Pancreas (tissue), 10 donors: Measurements from ENCODE around the gene PDE4B. TPM values are rescaled to one million over a fixed set of nuclear protein-coding genes. Genes with fewer than 3 reads are reported as not detected.

Experiments
- ATAC-seq, 4 donors: fragments of 200-7000 bp; cut with Tn5 transposase; one replicate each; pipeline versions ENCODE4 v1.8.0 to v1.9.1; 2020; ENCODE audit warnings: mild to moderate bottlenecking in 4 of 4, moderate library complexity in 4 of 4
- DNase-seq, 6 donors: peaks; one replicate each; pipeline ENCODE4 v3.0.0-alpha.2; 2020
- FAIRE-seq: peaks from 2 replicates; lab custom pipeline; 2012; peaks lifted over from hg19 to GRCh38; lab: Jason Lieb, UNC
- H3K27ac ChIP-seq, 4 donors: fragments of 200-600 bp; sonication (generic); 1 replicate in 3 of 4; 2 replicates in 1 of 4; pipeline versions ENCODE4 v1.5.0 to v1.8.0; 2020
- H3K27me3 ChIP-seq, 4 donors: fragments of 200-600 bp; one replicate each; pipeline ENCODE4 v1.8.0; 2021
- H3K36me3 ChIP-seq, 3 donors: fragments of 200-600 bp; sonication (generic) in 1 of 3; one replicate each; pipeline versions ENCODE4 v1.5.0 to v1.8.0; 2020 to 2021
- H3K4me1 ChIP-seq, 3 donors: fragments of 200-600 bp; one replicate each; pipeline ENCODE4 v1.8.0; 2021
- H3K4me3 ChIP-seq, 4 donors: fragments of 200-600 bp; sonication (generic) in 2 of 4; one replicate each; pipeline versions ENCODE4 v1.5.0 to v1.8.0; 2020 to 2021
- H3K9me3 ChIP-seq, 4 donors: fragments of 200-600 bp; one replicate each; pipeline ENCODE4 v1.8.0; 2021
- WGBS, 2 donors: extraction: QIAGEN DNeasy Blood & Tissue Kit; methylation state at CpG; one replicate each; pipeline ENCODE4 v1.1.7; 2013; 5-methylcytosine and 5-hydroxymethylcytosine counted together
- intact Hi-C, 3 donors: fragments of 100-400 bp; cut with DNase I; formaldehyde crosslinking; loops; one replicate each; pipeline versions ENCODE4 v1.11.1 to v1.14.2; 2022
- polyA plus RNA-seq, 2 donors: library from polyadenylated mRNA; stranded (reverse); fragments of 200-250 nt; gene quantifications; one replicate each; pipeline ENCODE4 v1.2.3, GENCODE V29; 2013
- total RNA-seq, 6 donors: library from RNA; stranded (reverse); fragmentation: NEBNext Ultra II Directional in 4 of 6; extraction: Animal tissue kit (Norgen Biotek cat#: 25700) in 4 of 6; gene quantifications; one replicate each; pipeline versions ENCODE4 v1.2.1 to v1.2.4, GENCODE V29; 2021 to 2023
- TF ChIP-seq, protein P1 (sequence below), 4 donors: fragments of 200-600 bp; sonication (generic) in 3 of 4; IDR thresholded peaks; one replicate each; pipeline versions ENCODE4 v1.5.0 to v1.8.0; 2021; ENCODE audit warnings: antibody characterized with exemption in 4 of 4
- donor health status: healthy with polysubstance abuse.
- donor health status: DM: no; HTN: no; CAD: no; lungs with moderate emphysema.
- donor health status: DM: no; HTN: no; CAD: no.
- donor health status: control.
- donor health status: control.
- donor health status: Bipolar disorder and iron deficiency.
- donor health status: DM: yes; HTN: yes; CAD: no.
- donor health status: DM: no; HTN: no; CAD: no.
- donor health status: DM: no; HTN: no; CAD: no.
- donor health status: DM: yes; HTN: yes; CAD: no.

The PDE4B gene
- total and polyA plus RNA-seq, 8 donors, result 0.23 to 3.7 (median 0.92) TPM

DNA sequence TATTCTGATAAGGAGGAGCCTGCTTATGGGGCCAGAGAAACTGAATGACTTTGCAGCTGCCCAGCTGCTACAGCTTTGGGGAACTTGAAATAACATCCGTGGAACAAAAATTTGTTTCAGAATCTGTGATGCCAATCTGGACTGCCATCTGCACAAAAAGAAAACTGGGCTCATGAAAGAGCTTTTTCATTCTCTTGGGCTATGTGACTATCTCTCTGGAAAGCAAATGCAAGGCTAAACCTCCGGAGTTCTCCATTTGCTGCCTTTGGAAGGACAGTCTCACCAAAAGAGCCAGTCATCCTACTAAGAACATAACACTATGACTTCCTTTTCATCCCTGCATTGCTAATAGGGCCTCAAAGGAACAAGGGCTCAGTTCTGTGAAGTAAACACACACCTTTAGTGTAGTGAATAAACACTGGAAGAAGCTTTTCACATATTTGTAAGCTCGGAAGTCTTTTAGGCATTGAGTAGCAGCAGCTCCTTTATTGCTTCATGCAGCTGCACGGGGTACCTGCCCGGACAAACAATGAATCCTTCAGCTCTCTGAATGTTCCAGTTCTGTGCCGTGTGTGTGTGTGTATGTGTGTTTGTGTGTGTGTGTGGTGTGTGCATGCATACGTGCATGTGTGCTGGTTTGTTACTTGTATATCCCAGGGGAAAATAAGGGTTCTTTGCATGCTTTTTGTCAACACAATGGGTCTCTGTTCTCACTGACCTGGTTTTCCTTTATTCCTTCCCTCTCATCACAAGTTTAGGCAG, 485.7 kb downstream of the PDE4B start:
- Histone ChIP-seq H3K27ac (no peak overlapping the region), H3K4me3 (no peak overlapping the region), H3K4me1 (peaks cover 0 to 3% (median 0%) of the 10 kb centered on the region in 3 donors), H3K27me3 (no peaks in the 10 kb centered on the region), H3K36me3 (no peaks in the 10 kb centered on the region), H3K9me3 (no peaks in the 10 kb centered on the region)
- intact Hi-C loops, result no loop called here
- no peak for FAIRE-seq
- no peak for DNase-seq
- 43 to 49% methylated on average over 7 of the region's 7 CpGs for WGBS, 2 donors
- ATAC-seq, result peak in 1 of 4 donors; percentile 28
- TF ChIP-seq, protein P1, sequence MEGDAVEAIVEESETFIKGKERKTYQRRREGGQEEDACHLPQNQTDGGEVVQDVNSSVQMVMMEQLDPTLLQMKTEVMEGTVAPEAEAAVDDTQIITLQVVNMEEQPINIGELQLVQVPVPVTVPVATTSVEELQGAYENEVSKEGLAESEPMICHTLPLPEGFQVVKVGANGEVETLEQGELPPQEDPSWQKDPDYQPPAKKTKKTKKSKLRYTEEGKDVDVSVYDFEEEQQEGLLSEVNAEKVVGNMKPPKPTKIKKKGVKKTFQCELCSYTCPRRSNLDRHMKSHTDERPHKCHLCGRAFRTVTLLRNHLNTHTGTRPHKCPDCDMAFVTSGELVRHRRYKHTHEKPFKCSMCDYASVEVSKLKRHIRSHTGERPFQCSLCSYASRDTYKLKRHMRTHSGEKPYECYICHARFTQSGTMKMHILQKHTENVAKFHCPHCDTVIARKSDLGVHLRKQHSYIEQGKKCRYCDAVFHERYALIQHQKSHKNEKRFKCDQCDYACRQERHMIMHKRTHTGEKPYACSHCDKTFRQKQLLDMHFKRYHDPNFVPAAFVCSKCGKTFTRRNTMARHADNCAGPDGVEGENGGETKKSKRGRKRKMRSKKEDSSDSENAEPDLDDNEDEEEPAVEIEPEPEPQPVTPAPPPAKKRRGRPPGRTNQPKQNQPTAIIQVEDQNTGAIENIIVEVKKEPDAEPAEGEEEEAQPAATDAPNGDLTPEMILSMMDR (IDR thresholded peaks at IDR 0.05), result no peak

DNA sequence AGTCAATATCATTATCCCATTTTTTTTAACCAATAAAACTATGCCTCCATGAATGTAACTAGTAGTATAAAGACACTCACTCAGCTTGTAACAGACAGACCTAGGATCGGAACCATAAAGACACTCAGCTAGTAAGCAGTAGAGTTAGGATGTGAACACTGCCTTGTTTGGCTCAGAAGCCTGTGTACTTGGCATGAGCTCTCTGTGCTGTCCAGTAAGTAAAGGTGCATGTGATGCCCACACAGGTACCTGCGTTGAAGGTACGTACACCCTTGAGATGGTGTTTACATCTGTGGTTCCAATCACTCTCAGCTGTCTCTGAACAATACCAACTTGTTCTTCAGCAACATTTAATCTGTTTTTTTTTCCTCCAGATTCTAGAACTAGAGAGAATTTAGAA, 489.1 kb downstream of the PDE4B start:
- ATAC-seq (peak in 1 of 4 donors; percentile 18), DNase-seq (no peak), FAIRE-seq (no peak)
- Histone ChIP-seq H3K27ac (peak overlapping the region in 1 of 4 donors; percentile 24), H3K9me3 (no peaks in the 10 kb centered on the region), H3K4me1 (peaks cover 0 to 3% (median 0%) of the 10 kb centered on the region in 3 donors), H3K27me3 (no peaks in the 10 kb centered on the region), H3K4me3 (no peak overlapping the region), H3K36me3 (no peaks in the 10 kb centered on the region)
- WGBS, 2 donors, result 83 to 88% methylated on average over 3 of the region's 3 CpGs
- TF ChIP-seq, protein P1 (IDR thresholded peaks at IDR 0.05), result no peak
- intact Hi-C loops, result no loop called here

DNA sequence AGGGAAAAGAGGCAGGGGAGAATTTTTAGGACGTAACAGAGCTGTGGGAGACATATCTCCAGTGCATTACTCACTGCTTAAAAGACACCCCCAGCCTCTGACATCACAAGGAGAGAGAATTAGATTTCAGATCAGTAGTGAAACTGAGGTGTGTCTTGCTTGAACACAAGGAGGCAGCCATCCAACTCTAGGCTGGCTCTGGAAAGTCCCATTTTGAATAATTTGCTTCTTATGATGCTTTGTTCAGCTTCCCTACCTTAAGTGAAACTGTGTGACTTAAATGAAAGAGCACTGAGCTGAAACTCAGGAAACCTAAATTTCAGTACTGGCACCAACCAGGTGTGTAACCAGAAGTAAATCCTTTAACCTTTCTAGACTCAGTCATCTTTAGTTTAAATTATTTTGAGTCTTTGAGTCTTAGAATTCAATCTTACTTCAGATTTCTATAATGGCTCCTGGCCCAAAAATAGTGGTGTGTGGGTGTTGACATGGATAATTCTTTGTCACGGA, 489.7 kb downstream of the PDE4B start:
- Histone ChIP-seq H3K4me3 (no peak overlapping the region), H3K27me3 (no peaks in the 10 kb centered on the region), H3K4me1 (peaks cover 0 to 3% (median 0%) of the 10 kb centered on the region in 3 donors), H3K27ac (peak overlapping the region in 2 of 4 donors; percentile 38 to 41), H3K9me3 (no peaks in the 10 kb centered on the region), H3K36me3 (no peaks in the 10 kb centered on the region)
- ATAC-seq (peak in 3 of 4 donors; percentile 25 to 79 (median 67)), DNase-seq (peak in 1 of 6 donors; percentile 20), FAIRE-seq (no peak)
- 49 to 58% methylated on average over 2 of the region's 2 CpGs for WGBS, 2 donors
- intact Hi-C loops, result no loop called here
- TF ChIP-seq, protein P1 (IDR thresholded peaks at IDR 0.05), result no peak

DNA sequence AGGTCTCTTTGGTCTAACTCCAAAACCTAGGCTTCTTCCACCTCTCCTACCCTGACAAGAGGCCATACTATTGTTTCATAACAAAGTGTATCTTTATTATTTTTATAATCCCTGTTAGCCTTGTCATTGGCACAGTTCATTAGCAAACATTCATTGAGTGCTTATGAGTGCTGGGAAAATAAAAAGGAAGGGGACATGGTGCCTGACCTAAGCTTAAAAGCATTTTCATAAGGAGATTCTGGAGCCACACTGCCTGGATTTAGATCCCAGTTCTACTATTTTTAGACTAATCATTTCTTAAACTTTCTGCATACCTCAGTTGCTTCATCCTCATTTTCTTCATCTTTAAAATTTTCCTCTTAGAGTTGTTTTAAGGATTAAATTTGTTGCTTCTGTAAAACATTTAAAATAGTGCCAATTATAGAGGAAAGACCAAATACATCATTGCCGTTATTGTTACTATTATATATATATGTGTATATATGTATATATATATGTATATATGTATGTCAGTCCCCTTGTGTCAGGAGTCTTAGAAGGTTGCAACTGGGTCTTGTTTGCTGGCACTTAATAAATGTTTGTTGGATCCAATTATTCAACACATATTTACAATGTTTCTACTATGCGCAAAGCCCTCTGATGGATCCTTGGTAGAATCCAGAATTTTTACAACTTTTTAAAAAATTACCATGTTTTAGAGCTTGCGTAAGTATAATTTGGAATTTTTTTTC, 490.4 kb downstream of the PDE4B start:
- H3K9me3 ChIP-seq, result no peaks in the 10 kb centered on the region
- WGBS, 2 donors, result 86 to 92% methylated on average over 3 of the region's 3 CpGs
- FAIRE-seq (no peak), ATAC-seq (peak in 1 of 4 donors; percentile 19), DNase-seq (no peak)
- intact Hi-C loops, result no loop called here
- no peaks in the 10 kb centered on the region for H3K27me3 ChIP-seq
- H3K36me3 ChIP-seq, result no peaks in the 10 kb centered on the region
- peaks cover 0 to 3% (median 0%) of the 10 kb centered on the region in 3 donors for H3K4me1 ChIP-seq
- peak overlapping the region in 2 of 4 donors; percentile 38 to 41 for H3K27ac ChIP-seq
- TF ChIP-seq, protein P1 (IDR thresholded peaks at IDR 0.05), result no peak
- H3K4me3 ChIP-seq, result no peak overlapping the region
